Measurements from ENCODE around the gene GTF3C2.

- TF ChIP-seq CTCF (IDR thresholded peaks at IDR 0.05) (no peak), POLR2AphosphoS5 (IDR thresholded peaks at IDR 0.05; ENCODE audit: low read depth, low read length) (no peak), SIN3A (IDR thresholded peaks at IDR 0.05; ENCODE audit: borderline replicate concordance, insufficient read depth, low read depth, low read length) (no peak)
- TF ChIP-seq, protein P1, sequence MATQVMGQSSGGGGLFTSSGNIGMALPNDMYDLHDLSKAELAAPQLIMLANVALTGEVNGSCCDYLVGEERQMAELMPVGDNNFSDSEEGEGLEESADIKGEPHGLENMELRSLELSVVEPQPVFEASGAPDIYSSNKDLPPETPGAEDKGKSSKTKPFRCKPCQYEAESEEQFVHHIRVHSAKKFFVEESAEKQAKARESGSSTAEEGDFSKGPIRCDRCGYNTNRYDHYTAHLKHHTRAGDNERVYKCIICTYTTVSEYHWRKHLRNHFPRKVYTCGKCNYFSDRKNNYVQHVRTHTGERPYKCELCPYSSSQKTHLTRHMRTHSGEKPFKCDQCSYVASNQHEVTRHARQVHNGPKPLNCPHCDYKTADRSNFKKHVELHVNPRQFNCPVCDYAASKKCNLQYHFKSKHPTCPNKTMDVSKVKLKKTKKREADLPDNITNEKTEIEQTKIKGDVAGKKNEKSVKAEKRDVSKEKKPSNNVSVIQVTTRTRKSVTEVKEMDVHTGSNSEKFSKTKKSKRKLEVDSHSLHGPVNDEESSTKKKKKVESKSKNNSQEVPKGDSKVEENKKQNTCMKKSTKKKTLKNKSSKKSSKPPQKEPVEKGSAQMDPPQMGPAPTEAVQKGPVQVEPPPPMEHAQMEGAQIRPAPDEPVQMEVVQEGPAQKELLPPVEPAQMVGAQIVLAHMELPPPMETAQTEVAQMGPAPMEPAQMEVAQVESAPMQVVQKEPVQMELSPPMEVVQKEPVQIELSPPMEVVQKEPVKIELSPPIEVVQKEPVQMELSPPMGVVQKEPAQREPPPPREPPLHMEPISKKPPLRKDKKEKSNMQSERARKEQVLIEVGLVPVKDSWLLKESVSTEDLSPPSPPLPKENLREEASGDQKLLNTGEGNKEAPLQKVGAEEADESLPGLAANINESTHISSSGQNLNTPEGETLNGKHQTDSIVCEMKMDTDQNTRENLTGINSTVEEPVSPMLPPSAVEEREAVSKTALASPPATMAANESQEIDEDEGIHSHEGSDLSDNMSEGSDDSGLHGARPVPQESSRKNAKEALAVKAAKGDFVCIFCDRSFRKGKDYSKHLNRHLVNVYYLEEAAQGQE (IDR thresholded peaks at IDR 0.05; ENCODE audit: insufficient read depth in 1 of 2, low read depth in 2 of 2, low read length in 1 of 2): no peak
Observed at GRCh38 chr2:27375513-27376099, 19.0 kb upstream of the GTF3C2 start.

Measured in Panc1 (cell line).